SK-N-SH treated with all-trans-retinoic acid at 6 μM for 48 hours (cell line): ENCODE results near the gene STMN3.

Experiments
- ARNTL ChIP-seq: fragments of 450-650 bp; formaldehyde crosslinking; IDR thresholded peaks from 2 replicates; pipeline ENCODE4 v1.5.0; 2020; ENCODE audit warnings: low read depth, mild to moderate bottlenecking, moderate library complexity, borderline replicate concordance
- BACH2 ChIP-seq: fragments of 250-450 bp; sonication (Bioruptor Pico); IDR thresholded peaks from 2 replicates; pipeline ENCODE4 v1.9.0; 2021; ENCODE audit warnings: mild to moderate bottlenecking, borderline replicate concordance
- CSRNP3 ChIP-seq: fragments of 250-450 bp; sonication (Bioruptor Pico); IDR thresholded peaks from 2 replicates; pipeline ENCODE4 v1.5.1; 2021; ENCODE audit warnings: mild to moderate bottlenecking, moderate library complexity
- ESRRG ChIP-seq: fragments of 250-450 bp; sonication (Bioruptor Pico); IDR thresholded peaks from 2 replicates; pipeline ENCODE4 v1.6.1; 2021; ENCODE audit warnings: mild to moderate bottlenecking
- ISL1 ChIP-seq: fragments of 250-450 bp; sonication (Bioruptor Pico); IDR thresholded peaks from 2 replicates; pipeline ENCODE4 v2.1.2; 2022; ENCODE audit warnings: mild to moderate bottlenecking, moderate library complexity
- PATZ1 ChIP-seq: fragments of 250-450 bp; sonication (Bioruptor Pico); IDR thresholded peaks from 2 replicates; pipeline ENCODE4 v1.8.0; 2020; ENCODE audit warnings: mild to moderate bottlenecking, moderate library complexity, borderline replicate concordance
- SNAI2 ChIP-seq: fragments of 250-450 bp; sonication (Bioruptor Pico); IDR thresholded peaks from 2 replicates; pipeline ENCODE4 v1.5.0; 2020; ENCODE audit warnings: mild to moderate bottlenecking, moderate library complexity
- ZC3H10 ChIP-seq: fragments of 250-450 bp; sonication (Bioruptor Pico); IDR thresholded peaks from 2 replicates; pipeline ENCODE4 v1.5.1; 2021; ENCODE audit warnings: mild to moderate bottlenecking, moderate library complexity
- ZFP3 ChIP-seq: fragments of 250-450 bp; sonication (Bioruptor Pico); IDR thresholded peaks from 2 replicates; pipeline ENCODE4 v1.5.0; 2020; ENCODE audit warnings: mild to moderate bottlenecking, moderate library complexity
- ZFP30 ChIP-seq: fragments of 450-650 bp; formaldehyde crosslinking; IDR thresholded peaks from 2 replicates; pipeline ENCODE4 v1.5.0; 2022; ENCODE audit warnings: mild to moderate bottlenecking, moderate library complexity
- TF ChIP-seq, protein P1 (sequence below): fragments of 250-450 bp; sonication (Bioruptor Pico); IDR thresholded peaks from 2 replicates; pipeline ENCODE4 v1.8.0; 2021; ENCODE audit warnings: low read depth, mild to moderate bottlenecking, moderate library complexity, borderline replicate concordance

DNA sequence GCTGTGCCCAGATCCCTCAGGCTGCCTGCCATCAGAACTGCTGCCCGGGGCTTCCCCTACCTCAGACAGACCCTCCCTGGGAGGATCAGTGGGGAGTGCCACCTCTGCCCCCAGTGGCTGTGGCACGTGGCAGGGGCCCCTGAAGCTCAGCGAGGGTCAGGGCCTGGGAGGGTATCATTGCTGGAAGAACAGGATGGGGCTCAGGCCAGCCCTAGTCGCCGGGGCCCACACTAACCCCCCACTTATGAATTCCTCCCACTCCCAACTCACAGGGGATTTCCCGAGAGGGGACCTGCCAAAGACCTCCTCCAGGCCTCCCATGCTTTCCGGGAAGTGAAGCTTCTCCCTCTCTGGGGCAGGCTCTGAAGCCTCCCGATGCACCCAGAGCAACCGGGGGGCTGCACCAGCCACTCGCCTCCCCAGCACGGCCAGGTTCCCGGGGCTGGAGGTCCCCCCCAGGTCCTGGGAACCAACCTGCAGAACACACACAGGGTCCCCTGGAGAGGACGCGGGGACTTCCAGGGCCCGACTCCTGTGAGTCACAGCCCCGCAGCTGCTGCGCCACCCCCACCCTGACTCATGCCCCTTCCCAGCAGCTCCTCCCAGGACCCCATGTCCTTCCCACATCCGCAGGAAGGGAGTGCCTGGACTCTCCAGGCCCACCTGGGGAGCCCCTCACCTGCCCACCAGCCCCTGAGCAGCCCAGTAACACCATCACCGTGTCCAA is 45.7 kb upstream of the STMN3 start:
- TF ChIP-seq, protein P1, sequence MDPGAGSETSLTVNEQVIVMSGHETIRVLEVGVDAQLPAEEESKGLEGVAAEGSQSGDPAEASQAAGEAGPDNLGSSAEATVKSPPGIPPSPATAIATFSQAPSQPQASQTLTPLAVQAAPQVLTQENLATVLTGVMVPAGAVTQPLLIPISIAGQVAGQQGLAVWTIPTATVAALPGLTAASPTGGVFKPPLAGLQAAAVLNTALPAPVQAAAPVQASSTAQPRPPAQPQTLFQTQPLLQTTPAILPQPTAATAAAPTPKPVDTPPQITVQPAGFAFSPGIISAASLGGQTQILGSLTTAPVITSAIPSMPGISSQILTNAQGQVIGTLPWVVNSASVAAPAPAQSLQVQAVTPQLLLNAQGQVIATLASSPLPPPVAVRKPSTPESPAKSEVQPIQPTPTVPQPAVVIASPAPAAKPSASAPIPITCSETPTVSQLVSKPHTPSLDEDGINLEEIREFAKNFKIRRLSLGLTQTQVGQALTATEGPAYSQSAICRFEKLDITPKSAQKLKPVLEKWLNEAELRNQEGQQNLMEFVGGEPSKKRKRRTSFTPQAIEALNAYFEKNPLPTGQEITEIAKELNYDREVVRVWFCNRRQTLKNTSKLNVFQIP: no peak
- no peak for TF ChIP-seq BACH2 (CRISPR knock-in tag)
- no peak for TF ChIP-seq CSRNP3 (CRISPR knock-in tag)
- 0 out of 2 replicates have a peak, but pooled peaks have one; percentile 21 for TF ChIP-seq PATZ1
- no peak for TF ChIP-seq ZC3H10 (CRISPR knock-in tag)
- TF ChIP-seq ESRRG (CRISPR knock-in tag): no peak
- no peak for TF ChIP-seq ISL1 (CRISPR knock-in tag)
- TF ChIP-seq SNAI2 (CRISPR knock-in tag): no peak
- TF ChIP-seq ZFP3 (CRISPR knock-in tag): no peak
- TF ChIP-seq ARNTL (CRISPR knock-in tag): no peak
- TF ChIP-seq ZFP30 (CRISPR knock-in tag): no peak
